ENCODE measurements around the gene TMEM171. TPM values are rescaled to one million over a fixed set of nuclear protein-coding genes. Genes with fewer than 3 reads are reported as not detected.

Gene TMEM171
- total RNA-seq, 1 experiment from 2014 or later, result 1.7 TPM

DNA sequence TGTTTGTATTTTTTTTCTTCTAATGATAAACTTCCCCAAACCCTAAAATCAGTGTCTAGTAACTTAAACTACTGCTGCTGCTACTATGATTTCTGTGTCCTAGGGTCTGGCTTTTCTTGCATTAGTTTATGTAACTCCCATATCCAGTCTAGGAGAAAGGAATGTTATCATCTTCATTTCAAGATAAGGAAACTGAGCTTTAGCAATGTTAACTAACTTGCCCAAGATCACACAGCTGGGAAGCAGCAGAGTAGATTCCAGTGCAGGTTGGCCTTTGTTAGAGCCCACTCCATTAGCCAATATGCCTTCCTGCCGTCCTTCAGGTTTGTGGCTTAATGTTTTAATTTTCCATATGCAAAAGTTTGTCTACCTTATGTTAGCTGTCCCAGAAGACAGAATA lies 10.4 kb downstream of the TMEM171 start:
- H3K4me3 Mint-ChIP-seq, result no peak overlapping the region
- ATAC-seq (0 out of 2 replicates have a peak, but pooled peaks have one; percentile 14), DNase-seq (ENCODE audit: low spot score) (no peak)
- H3K36me3 Mint-ChIP-seq, result peaks cover 4% of the 10 kb centered on the region; the same call in 1 of the 2 replicates
- peaks cover 4% of the 10 kb centered on the region; the same call in 1 of the 2 replicates for H3K9me3 Mint-ChIP-seq
- POLR2A ChIA-PET, result no interaction called here
- no peaks in the 10 kb centered on the region for H3K27me3 Mint-ChIP-seq (ENCODE audit: low read depth)
- CTCF ChIA-PET, result interaction anchor here (0.7 to 1.9 kb wide), 3 partner anchors 40 to 86 kb away, joined by 3 to 6 read pairs (median 4); no protein-coding TSS in a partner anchor
- TF ChIP-seq ELF4 (CRISPR knock-in tag; IDR thresholded peaks at IDR 0.05; ENCODE audit: low read depth) (no peak), ZNF232 (CRISPR knock-in tag; IDR thresholded peaks at IDR 0.05) (no peak), SMAD3 (CRISPR knock-in tag; IDR thresholded peaks at IDR 0.05; ENCODE audit: borderline replicate concordance) (no peak), ZNF423 (CRISPR knock-in tag; IDR thresholded peaks at IDR 0.05) (no peak), JAZF1 (CRISPR knock-in tag; IDR thresholded peaks at IDR 0.05) (no peak), ZNF219 (CRISPR knock-in tag; IDR thresholded peaks at IDR 0.05; ENCODE audit: borderline replicate concordance) (no peak), NR2C2 (CRISPR knock-in tag; IDR thresholded peaks at IDR 0.05) (no peak)
- TF ChIP-seq, protein P1, sequence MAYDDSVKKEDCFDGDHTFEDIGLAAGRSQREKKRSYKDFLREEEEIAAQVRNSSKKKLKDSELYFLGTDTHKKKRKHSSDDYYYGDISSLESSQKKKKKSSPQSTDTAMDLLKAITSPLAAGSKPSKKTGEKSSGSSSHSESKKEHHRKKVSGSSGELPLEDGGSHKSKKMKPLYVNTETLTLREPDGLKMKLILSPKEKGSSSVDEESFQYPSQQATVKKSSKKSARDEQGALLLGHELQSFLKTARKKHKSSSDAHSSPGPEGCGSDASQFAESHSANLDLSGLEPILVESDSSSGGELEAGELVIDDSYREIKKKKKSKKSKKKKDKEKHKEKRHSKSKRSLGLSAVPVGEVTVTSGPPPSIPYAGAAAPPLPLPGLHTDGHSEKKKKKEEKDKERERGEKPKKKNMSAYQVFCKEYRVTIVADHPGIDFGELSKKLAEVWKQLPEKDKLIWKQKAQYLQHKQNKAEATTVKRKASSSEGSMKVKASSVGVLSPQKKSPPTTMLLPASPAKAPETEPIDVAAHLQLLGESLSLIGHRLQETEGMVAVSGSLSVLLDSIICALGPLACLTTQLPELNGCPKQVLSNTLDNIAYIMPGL (CRISPR knock-in tag; IDR thresholded peaks at IDR 0.05), result no peak
- TF ChIP-seq, protein P2, sequence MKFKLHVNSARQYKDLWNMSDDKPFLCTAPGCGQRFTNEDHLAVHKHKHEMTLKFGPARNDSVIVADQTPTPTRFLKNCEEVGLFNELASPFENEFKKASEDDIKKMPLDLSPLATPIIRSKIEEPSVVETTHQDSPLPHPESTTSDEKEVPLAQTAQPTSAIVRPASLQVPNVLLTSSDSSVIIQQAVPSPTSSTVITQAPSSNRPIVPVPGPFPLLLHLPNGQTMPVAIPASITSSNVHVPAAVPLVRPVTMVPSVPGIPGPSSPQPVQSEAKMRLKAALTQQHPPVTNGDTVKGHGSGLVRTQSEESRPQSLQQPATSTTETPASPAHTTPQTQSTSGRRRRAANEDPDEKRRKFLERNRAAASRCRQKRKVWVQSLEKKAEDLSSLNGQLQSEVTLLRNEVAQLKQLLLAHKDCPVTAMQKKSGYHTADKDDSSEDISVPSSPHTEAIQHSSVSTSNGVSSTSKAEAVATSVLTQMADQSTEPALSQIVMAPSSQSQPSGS (CRISPR knock-in tag; IDR thresholded peaks at IDR 0.05; ENCODE audit: borderline replicate concordance, low read depth), result no peak
- TF ChIP-seq, protein P3, sequence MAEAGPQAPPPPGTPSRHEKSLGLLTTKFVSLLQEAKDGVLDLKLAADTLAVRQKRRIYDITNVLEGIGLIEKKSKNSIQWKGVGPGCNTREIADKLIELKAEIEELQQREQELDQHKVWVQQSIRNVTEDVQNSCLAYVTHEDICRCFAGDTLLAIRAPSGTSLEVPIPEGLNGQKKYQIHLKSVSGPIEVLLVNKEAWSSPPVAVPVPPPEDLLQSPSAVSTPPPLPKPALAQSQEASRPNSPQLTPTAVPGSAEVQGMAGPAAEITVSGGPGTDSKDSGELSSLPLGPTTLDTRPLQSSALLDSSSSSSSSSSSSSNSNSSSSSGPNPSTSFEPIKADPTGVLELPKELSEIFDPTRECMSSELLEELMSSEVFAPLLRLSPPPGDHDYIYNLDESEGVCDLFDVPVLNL (CRISPR knock-in tag; IDR thresholded peaks at IDR 0.05; ENCODE audit: borderline replicate concordance, low read depth), result no peak
- TF ChIP-seq, protein P4, sequence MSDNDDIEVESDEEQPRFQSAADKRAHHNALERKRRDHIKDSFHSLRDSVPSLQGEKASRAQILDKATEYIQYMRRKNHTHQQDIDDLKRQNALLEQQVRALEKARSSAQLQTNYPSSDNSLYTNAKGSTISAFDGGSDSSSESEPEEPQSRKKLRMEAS (CRISPR knock-in tag; IDR thresholded peaks at IDR 0.05), result no peak
- H3K27ac Mint-ChIP-seq, result no peak overlapping the region
- peaks cover 33% of the 10 kb centered on the region for H3K4me1 Mint-ChIP-seq

DNA sequence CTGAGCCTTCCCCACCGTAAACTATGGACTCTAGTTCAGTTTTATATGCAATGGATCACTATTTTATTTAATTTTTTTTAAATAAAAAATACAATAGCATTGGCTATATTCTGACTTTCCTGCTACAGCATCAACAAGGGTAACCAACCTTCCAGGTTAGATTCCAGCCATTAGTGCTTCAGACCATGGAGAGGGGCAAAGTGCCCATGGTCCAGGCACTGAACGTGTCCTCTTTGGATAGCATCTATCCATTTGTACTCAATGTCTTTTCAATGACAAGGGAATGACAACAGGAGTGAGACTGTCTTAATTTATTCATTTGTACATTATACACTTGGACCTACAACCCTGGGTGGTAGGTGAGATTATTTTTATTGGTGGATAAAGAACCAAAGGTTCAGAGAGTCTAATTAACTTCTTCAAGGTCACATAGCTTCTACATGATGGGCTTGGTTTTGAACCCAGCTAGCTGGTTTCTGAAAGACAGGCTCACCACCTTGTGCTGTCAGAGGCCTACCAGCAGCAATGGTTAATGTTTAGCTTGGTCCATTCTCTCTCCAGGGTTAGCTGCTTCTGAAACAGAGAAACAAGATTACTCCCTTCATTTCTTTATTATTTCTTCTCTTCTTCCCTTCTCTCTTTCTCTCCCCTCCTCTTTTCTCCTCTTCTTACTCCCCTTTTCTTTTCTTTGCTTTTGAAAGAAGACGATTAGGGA lies 11.5 kb downstream of the TMEM171 start:
- POLR2A ChIA-PET, result no interaction called here
- DNase-seq (ENCODE audit: low spot score), result no peak
- Mint-ChIP-seq H3K27ac (no peak overlapping the region), H3K4me3 (no peak overlapping the region), H3K36me3 (peaks cover 4% of the 10 kb centered on the region; the same call in 1 of the 2 replicates), H3K4me1 (peaks cover 37% of the 10 kb centered on the region), H3K27me3 (ENCODE audit: low read depth) (no peaks in the 10 kb centered on the region), H3K9me3 (peaks cover 4% of the 10 kb centered on the region; the same call in 1 of the 2 replicates)
- TF ChIP-seq ZNF263 (CRISPR knock-in tag; IDR thresholded peaks at IDR 0.05; ENCODE audit: low read depth) (no peak), PRRX2 (CRISPR knock-in tag; IDR thresholded peaks at IDR 0.05) (no peak), TP53 (CRISPR knock-in tag; IDR thresholded peaks at IDR 0.05) (no peak), IRF2 (CRISPR knock-in tag; IDR thresholded peaks at IDR 0.05; ENCODE audit: borderline replicate concordance, low read depth) (no peak)
- TF ChIP-seq, protein P5, sequence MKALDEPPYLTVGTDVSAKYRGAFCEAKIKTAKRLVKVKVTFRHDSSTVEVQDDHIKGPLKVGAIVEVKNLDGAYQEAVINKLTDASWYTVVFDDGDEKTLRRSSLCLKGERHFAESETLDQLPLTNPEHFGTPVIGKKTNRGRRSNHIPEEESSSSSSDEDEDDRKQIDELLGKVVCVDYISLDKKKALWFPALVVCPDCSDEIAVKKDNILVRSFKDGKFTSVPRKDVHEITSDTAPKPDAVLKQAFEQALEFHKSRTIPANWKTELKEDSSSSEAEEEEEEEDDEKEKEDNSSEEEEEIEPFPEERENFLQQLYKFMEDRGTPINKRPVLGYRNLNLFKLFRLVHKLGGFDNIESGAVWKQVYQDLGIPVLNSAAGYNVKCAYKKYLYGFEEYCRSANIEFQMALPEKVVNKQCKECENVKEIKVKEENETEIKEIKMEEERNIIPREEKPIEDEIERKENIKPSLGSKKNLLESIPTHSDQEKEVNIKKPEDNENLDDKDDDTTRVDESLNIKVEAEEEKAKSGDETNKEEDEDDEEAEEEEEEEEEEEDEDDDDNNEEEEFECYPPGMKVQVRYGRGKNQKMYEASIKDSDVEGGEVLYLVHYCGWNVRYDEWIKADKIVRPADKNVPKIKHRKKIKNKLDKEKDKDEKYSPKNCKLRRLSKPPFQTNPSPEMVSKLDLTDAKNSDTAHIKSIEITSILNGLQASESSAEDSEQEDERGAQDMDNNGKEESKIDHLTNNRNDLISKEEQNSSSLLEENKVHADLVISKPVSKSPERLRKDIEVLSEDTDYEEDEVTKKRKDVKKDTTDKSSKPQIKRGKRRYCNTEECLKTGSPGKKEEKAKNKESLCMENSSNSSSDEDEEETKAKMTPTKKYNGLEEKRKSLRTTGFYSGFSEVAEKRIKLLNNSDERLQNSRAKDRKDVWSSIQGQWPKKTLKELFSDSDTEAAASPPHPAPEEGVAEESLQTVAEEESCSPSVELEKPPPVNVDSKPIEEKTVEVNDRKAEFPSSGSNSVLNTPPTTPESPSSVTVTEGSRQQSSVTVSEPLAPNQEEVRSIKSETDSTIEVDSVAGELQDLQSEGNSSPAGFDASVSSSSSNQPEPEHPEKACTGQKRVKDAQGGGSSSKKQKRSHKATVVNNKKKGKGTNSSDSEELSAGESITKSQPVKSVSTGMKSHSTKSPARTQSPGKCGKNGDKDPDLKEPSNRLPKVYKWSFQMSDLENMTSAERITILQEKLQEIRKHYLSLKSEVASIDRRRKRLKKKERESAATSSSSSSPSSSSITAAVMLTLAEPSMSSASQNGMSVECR (CRISPR knock-in tag; IDR thresholded peaks at IDR 0.05; ENCODE audit: borderline replicate concordance), result no peak
- TF ChIP-seq, protein P6, sequence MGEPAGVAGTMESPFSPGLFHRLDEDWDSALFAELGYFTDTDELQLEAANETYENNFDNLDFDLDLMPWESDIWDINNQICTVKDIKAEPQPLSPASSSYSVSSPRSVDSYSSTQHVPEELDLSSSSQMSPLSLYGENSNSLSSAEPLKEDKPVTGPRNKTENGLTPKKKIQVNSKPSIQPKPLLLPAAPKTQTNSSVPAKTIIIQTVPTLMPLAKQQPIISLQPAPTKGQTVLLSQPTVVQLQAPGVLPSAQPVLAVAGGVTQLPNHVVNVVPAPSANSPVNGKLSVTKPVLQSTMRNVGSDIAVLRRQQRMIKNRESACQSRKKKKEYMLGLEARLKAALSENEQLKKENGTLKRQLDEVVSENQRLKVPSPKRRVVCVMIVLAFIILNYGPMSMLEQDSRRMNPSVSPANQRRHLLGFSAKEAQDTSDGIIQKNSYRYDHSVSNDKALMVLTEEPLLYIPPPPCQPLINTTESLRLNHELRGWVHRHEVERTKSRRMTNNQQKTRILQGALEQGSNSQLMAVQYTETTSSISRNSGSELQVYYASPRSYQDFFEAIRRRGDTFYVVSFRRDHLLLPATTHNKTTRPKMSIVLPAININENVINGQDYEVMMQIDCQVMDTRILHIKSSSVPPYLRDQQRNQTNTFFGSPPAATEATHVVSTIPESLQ (CRISPR knock-in tag; IDR thresholded peaks at IDR 0.05), result no peak
- CTCF ChIA-PET, result interaction anchor here (1.9 to 2.1 kb wide), 2 partner anchors 70 to 85 kb away, joined by 6 to 7 read pairs; no protein-coding TSS in a partner anchor
- no peak for ATAC-seq

All from WTC11 (cell line).